ENCODE results near the gene ZDHHC18.
"Not testable (repeated sequence)": the region's sequence is repeated elsewhere in the genome, so short reads cannot be mapped to it uniquely, and the experiment has no call there.

Gene ZDHHC18

DNA sequence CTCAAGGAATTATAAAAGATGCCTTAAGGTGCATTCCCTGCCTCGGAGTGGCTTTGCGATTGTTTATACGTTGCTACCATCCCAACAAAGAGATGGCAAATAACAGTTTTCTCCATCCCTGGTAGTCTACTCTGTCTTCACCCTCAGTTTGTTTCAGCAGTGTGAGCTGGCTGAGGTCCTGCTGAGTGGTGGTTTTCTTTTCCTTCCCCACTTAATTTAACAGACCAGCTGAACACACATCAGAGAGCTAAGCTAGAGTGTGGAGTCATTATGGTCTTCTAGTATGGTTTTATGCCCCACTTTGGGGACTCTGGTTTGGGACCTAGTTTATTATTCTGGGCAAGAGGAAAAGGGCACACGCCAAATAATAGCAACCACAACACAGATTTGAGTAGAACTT, 36.6 kb upstream of the ZDHHC18 start:
- in situ Hi-C loops (cut with HindIII; ENCODE audit: low pct_ligation_motif_present, low pct_unique_long_range_greater_than_20kb, low sequenced_read_pairs) = no loop called here
- DNase-seq = no peak

GRCh38 chr1:26790551-26790953, 35.9 kb upstream of the ZDHHC18 start:
- no peak for DNase-seq
- in situ Hi-C loops (cut with HindIII; ENCODE audit: low pct_ligation_motif_present, low pct_unique_long_range_greater_than_20kb, low sequenced_read_pairs) = no loop called here

GRCh38 chr1:26791148-26791547, 35.3 kb upstream of the ZDHHC18 start:
- in situ Hi-C loops (cut with HindIII; ENCODE audit: low pct_ligation_motif_present, low pct_unique_long_range_greater_than_20kb, low sequenced_read_pairs) = no loop called here
- no peak for DNase-seq

GRCh38 chr1:26791626-26792025, 34.9 kb upstream of the ZDHHC18 start:
- in situ Hi-C loops (cut with HindIII; ENCODE audit: low pct_ligation_motif_present, low pct_unique_long_range_greater_than_20kb, low sequenced_read_pairs) = no loop called here
- DNase-seq = no peak

- in situ Hi-C loops (cut with HindIII; ENCODE audit: low pct_ligation_motif_present, low pct_unique_long_range_greater_than_20kb, low sequenced_read_pairs) = no loop called here
- DNase-seq = no peak
These were observed 33.6 kb upstream of the ZDHHC18 start for GRCh38 chr1:26792924-26793323.

GRCh38 chr1:26794391-26794790, 32.1 kb upstream of the ZDHHC18 start:
- in situ Hi-C loops (cut with HindIII; ENCODE audit: low pct_ligation_motif_present, low pct_unique_long_range_greater_than_20kb, low sequenced_read_pairs) = no loop called here
- DNase-seq = no peak

GRCh38 chr1:26797627-26798026, 28.9 kb upstream of the ZDHHC18 start:
- in situ Hi-C loops (cut with HindIII; ENCODE audit: low pct_ligation_motif_present, low pct_unique_long_range_greater_than_20kb, low sequenced_read_pairs) = no loop called here
- no peak for DNase-seq

GRCh38 chr1:26799479-26800142, 26.9 kb upstream of the ZDHHC18 start:
- in situ Hi-C loops (cut with HindIII; ENCODE audit: low pct_ligation_motif_present, low pct_unique_long_range_greater_than_20kb, low sequenced_read_pairs) = no loop called here
- DNase-seq = peak; percentile 49

GRCh38 chr1:26803932-26804331, 22.6 kb upstream of the ZDHHC18 start:
- not testable (repeated sequence) for DNase-seq

DNA sequence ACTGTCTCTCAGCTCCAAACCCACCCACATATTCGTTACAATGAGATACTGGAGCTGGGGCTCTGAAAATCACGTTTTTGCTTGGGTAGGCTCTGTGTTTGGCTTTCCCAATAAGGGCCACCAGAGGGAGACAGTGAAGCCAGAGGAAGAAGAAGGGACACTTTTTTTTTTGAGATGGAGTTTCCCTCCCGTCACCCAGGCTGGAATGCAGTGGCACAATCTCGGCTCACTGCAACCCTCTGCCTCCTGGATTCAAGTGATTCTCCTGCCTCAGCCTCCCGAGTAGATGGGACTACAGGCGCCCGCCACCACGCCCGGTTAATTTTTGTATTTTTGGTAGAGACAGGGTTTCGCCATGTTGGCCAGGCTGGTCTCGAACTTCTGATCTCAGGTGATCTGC, 16.4 kb upstream of the ZDHHC18 start:
- in situ Hi-C loops (cut with HindIII; ENCODE audit: low pct_ligation_motif_present, low pct_unique_long_range_greater_than_20kb, low sequenced_read_pairs) = not testable (repeated sequence)
- peak; percentile 71 for DNase-seq

More at GRCh38 chr1:26803932-26804331, 22.6 kb upstream of the ZDHHC18 start:
- in situ Hi-C loops (cut with HindIII; ENCODE audit: low pct_ligation_motif_present, low pct_unique_long_range_greater_than_20kb, low sequenced_read_pairs) = not testable (repeated sequence)

DNA sequence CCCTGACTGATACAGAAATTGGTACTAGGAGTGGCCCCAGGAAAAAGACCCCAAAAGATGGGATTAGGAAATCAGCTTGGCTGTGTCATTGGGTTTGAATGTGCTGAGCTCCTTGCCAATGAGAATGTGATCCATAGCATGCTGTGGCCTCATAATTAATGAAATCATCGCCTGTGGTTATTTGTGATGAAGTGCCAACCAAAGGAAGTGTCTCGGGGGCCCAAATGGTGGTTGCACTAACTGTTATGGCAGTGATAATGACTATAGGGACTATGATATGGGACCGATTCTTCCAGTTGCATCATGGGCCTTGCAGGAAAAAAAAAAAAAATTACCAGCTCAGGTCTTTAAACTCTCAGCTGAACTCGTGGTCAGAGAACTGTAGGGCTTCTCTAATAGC, 15.4 kb upstream of the ZDHHC18 start:
- in situ Hi-C loops (cut with HindIII; ENCODE audit: low pct_ligation_motif_present, low pct_unique_long_range_greater_than_20kb, low sequenced_read_pairs) = no loop called here
- DNase-seq = no peak

GRCh38 chr1:26811708-26812107, 14.8 kb upstream of the ZDHHC18 start:
- in situ Hi-C loops (cut with HindIII; ENCODE audit: low pct_ligation_motif_present, low pct_unique_long_range_greater_than_20kb, low sequenced_read_pairs) = no loop called here
- DNase-seq = no peak

- in situ Hi-C loops (cut with HindIII; ENCODE audit: low pct_ligation_motif_present, low pct_unique_long_range_greater_than_20kb, low sequenced_read_pairs) = no loop called here
- no peak for DNase-seq
These were observed 12.1 kb upstream of the ZDHHC18 start for GRCh38 chr1:26814377-26814776.

DNA sequence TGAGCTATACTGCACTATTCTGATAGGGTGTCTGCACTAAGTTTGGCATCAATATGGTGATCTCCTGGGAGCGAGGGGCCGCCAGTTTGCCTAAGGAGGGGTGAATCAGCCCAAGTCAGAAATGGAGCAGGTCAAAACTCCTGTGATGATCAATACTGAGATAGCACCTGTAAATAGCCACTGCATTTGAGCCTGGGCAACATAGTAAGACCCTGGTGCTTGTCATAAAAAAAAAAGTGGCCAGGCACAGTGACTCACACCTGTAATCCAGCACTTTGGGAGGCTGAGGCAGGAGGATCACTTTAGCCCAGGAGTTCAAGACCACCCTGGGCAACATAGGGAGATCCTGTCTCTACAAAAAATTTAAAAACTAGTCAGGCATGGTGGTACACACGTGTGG, 11.6 kb upstream of the ZDHHC18 start:
- in situ Hi-C loops (cut with HindIII; ENCODE audit: low pct_ligation_motif_present, low pct_unique_long_range_greater_than_20kb, low sequenced_read_pairs) = no loop called here
- DNase-seq = no peak

DNA sequence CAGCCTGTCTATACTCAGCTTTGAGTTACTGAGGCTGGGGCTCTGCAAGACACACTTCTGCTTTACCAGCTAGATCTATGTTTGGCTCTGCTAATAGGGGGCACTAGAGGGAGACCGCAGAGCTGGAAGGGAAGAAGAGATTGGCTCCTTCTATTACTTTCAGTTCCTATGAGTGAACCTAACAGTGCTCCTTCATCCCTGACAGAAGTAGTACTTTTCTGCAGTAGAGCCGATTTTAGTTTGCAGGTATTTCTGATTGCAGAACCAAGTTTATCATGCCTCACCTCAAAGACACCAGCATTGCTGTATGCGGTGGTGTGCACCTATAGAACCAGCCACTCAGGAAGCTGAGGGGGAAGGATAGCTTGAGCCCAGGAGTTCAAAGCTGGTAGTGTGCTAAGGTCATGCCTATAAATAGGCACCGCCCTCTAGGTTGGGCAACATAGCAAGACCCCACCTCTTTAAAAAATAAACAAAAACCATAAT, 5.7 kb upstream of the ZDHHC18 start:
- in situ Hi-C loops (cut with HindIII; ENCODE audit: low pct_ligation_motif_present, low pct_unique_long_range_greater_than_20kb, low sequenced_read_pairs) = no loop called here
- no peak for DNase-seq

GRCh38 chr1:26822737-26823395, 3.6 kb upstream of the ZDHHC18 start:
- no peak for DNase-seq
- in situ Hi-C loops (cut with HindIII; ENCODE audit: low pct_ligation_motif_present, low pct_unique_long_range_greater_than_20kb, low sequenced_read_pairs) = no loop called here

- no peak for DNase-seq
- in situ Hi-C loops (cut with HindIII; ENCODE audit: low pct_ligation_motif_present, low pct_unique_long_range_greater_than_20kb, low sequenced_read_pairs) = no loop called here
These were observed 1.8 kb upstream of the ZDHHC18 start for GRCh38 chr1:26824731-26825130.

DNA sequence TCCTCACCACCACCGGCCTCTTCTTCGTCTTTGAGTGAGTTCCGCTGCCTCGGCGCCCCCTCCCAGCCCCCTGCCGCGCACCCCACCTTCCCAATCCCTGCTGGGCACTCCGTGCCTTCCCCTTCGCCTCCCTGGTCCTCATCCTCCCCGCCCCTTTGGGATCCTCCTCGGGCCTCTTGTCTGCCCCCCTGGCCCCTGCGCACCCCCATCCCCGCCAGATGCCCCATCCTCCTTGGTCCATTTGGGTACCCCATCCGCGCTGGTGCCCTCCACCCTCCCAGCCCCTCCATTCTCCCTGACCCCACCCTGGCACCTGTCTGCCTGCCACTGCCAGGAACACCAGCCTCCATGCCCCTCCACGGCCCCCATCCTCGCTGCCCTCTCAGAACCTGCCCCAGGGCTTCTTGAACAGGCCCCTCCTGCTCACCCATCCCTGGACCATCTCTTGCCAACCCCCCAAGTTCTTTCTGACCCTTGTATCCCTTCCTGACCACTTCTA, 667 bp downstream of the ZDHHC18 start:
- DNase-seq = no peak
- in situ Hi-C loops (cut with HindIII; ENCODE audit: low pct_ligation_motif_present, low pct_unique_long_range_greater_than_20kb, low sequenced_read_pairs) = no loop called here

DNA sequence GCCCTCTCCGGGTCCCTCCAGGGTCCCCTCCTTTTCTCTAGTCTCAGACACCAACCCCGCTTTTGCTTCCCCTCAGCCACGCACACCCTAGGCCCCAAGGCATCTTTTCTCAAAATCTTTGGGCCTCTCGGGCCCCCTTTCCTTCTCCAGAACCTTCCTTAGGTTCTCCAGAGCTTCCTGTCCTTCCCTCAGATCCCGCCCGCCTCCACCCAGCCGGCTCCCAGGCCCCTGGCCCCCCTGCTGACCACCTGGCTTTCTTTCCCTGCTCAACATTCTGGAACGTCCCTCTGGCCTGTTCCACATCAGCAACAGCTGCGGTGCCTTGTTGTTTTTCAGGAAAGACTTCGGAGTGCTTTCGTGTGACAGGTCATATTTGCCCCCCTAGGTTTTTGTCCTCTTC, 1.2 kb downstream of the ZDHHC18 start:
- no peak for DNase-seq
- in situ Hi-C loops (cut with HindIII; ENCODE audit: low pct_ligation_motif_present, low pct_unique_long_range_greater_than_20kb, low sequenced_read_pairs) = no loop called here

GRCh38 chr1:26828411-26828991, 2.0 kb downstream of the ZDHHC18 start:
- in situ Hi-C loops (cut with HindIII; ENCODE audit: low pct_ligation_motif_present, low pct_unique_long_range_greater_than_20kb, low sequenced_read_pairs) = no loop called here
- DNase-seq = no peak
